Hepatic stellate cell (primary cell): Measurements from ENCODE around the gene ITGB5.
"Not testable (repeated sequence)": the region's sequence is repeated elsewhere in the genome, so short reads cannot be mapped to it uniquely, and the experiment has no call there.

ENCODE experiments used
- DNase-seq: peaks from one replicate; pipeline ENCODE4 v3.0.0; 2011; ENCODE audit warnings: low spot score

Gene ITGB5

DNA sequence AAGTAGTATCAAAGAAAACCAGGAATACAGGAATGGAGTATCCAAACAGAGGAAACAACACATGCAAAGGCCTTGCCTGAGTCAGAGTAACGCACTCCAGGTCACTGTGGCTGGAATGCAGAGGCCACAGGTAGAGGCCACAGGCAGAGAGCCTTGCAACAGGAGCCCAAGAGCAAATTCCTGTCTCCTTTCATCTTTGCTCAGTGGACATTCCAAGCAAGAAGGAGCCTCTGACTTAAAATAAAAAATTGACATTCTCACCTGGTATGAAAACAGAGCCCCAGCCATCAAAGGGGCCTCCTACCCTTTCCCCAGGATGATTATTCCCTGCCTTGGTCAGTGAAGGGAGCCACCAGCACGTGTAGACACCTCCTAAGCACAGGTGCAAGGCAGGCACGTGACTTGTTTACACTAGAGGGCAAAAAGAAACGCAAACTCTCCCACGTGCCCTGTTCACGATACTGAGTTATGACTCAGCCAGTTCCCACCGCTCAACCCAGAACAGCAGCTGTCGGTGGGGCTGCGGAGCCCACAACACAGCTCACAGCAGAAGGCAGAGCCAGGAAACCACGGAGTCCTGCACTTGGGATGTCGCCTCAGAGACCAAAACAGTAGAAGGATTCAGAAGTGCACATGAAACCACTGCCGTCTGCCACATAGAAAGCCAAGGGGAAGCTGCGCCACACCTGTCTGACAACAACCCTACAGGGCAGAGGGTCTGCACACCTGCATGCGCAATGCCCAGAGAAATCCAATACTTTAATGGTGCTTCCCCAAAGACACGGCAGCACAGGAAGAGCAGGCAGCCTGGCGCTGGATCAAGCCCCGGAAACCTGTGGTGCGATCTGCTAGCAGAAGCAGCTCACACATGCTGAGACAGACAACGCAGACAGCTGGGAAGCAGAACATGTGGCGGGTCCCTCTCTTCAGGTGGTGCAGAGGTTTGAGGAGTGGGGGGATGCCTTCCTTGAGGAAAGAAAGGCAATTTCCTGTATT, 52.1 kb downstream of the ITGB5 start:
- no peak for DNase-seq

GRCh38 chr3:124833710-124834332, 53.3 kb downstream of the ITGB5 start:
- DNase-seq, result no peak

GRCh38 chr3:124832782-124833709, 54.1 kb downstream of the ITGB5 start:
- DNase-seq, result peak; percentile 81

- no peak for DNase-seq
These were observed 55.5 kb downstream of the ITGB5 start for GRCh38 chr3:124831628-124832199.

GRCh38 chr3:124829819-124830554, 57.2 kb downstream of the ITGB5 start:
- no peak for DNase-seq

DNA sequence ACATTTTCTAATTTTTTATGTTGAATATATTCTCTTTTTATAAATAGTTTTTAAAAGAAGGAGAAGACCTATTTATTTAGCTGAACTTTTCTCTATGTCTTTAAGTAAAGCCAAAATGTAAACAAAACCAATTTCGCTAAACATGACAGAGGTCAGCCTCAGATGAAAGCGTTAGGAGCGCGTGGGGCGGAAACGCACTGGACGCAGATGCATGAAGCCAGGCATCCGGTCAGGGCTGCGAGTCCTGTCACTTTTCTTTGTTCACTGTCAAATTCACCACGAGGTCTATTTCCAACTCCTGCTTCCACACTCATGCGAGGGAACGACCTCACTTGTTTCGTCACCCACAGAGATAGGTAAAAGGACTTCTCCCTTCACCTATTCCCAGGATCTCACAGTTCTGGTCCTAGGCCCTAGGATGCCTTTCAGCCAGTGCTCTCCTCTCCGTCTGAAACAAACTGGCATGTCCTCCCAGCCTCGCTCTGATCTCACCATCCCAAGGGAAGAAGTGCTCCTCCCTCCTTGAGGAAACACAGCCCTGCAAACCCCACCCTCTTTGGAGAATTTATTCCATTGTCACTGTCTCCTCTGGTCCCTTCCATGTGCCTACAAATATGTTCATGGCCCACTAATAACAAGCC, 57.9 kb downstream of the ITGB5 start:
- DNase-seq, result no peak

DNA sequence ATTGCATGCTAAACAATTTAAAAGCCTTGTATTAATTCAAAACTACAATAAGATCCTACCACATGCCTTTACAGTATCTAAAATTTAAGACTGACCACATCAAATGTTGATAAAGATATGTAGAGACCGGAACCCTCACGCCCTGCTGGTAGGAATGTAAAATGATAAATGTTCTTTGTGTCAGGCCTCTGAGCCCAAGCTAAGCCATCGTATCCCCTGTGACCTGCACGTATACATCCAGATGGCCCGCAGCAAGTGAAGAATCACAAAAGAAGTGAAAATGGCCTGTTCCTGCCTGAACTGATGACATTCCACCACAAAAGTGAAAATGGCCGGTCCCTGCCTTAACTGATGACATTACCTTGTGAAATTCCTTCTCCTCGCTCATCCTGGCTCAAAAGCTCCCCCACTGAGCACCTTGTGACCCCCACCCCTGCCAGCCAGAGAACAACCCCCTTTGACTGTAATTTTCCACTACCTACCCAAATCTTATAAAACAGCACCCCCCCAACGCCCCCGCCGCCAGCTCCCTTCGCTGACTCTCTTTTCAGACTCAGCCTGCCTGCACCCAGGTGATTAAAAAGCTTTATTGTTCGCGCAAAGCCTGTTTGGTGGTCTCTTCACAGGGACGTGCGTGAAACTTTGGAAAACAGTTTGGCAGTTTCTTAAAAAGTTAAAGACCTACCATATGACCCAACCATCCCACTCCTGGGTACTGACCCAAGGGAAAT, 59.5 kb downstream of the ITGB5 start:
- not testable (repeated sequence) for DNase-seq

DNA sequence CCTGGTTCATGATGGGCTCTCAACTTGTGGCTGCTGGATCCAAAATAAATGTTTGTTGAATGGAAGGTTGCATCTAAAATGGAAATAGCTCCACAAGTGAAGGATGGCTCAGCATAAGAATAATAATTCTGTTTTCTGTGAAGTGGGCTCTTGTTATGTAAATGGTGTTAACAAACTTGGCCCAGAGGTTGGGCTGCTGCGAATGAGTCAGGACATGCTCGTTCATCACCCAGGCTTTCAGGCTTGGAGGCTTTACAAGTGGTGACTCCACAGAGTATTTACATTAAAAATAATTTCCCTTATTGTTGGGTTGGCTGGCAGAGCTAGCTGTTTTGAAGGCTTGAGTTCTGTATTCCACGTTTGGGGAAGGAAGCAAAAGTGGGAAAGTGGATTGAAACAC, 60.5 kb downstream of the ITGB5 start:
- DNase-seq, result peak; percentile 50

DNA sequence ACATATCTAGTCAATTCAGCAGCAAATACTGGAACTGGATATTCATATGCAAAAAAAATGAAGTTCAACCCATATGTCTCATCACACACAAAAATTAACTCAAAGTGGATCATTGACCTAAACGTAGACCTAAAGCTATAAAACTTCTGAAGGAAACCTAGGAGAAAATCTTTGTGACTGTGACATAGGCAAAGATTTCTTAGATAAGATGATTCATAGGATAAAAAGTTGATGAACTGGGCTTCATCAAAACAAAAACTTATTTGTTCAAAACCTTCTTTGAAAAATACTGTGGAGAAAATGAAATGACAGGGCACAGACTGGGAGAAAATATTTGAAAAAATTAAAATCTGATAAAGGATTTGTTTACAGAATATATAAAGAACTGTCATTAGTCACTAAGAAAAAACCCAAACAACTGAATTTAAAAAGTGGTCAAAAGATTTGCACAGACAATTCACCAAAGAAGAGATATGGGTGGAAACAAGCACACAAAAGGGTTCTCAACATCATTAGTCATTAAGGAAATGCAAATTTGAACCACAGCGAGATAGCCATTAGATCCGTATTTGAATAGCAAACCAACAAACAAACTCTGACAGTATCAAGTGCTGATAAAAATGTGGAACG, 62.8 kb downstream of the ITGB5 start:
- DNase-seq, result no peak

GRCh38 chr3:124823648-124824047, 63.5 kb downstream of the ITGB5 start:
- no peak for DNase-seq

DNA sequence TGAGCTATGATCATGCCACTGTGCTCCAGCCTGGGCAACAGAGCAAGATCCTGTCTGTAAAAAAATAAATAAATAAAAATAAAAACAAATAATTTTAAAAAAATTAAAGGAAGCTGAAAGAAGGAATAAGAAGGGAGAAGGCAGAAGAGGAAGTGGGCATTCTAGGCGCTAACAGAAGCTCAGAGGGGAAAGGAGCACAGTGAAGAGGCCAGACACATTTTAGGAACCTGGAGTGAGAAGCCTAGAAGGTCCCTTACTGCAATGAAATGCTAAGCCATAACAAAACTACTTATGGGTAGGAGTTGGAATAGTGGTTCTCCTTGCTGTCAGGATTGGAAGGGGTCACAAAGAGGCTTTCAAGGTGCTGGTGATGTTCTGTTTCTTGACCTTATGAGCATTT, 64.0 kb downstream of the ITGB5 start:
- DNase-seq, result no peak

GRCh38 chr3:124821356-124821755, 65.8 kb downstream of the ITGB5 start:
- DNase-seq, result no peak

DNA sequence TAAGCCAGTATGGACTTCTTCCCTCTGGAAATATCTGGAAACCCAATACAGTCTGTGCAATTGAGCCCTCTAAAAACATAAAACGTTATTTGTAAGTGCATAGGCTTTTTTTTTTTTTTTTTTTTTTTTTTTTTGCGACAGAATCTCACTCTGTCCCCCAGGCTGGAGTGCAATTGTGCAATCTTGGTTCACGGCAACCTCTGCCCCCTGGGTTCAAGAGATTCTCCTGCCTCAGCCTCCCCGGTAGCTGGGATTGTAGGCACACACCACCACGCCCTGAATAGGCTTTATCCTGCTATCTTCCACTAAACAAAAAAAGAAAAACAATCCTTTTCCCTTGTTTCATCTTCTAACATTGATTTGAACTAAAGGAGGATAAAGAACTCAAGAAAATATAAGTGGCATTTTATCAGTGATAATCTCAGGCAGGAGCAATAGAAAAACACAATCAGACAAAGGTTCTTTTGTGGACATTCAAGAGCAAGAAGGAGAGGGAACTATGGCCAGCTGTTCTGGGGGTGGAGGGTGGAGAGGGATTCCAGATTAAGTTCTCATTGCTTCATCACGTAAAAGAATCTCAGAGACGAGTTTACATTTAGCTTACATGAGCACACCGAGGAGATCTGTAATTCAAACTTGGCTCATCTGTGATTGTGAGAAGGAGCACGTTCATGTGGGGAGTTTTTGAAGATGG, 68.6 kb downstream of the ITGB5 start:
- no peak for DNase-seq

DNA sequence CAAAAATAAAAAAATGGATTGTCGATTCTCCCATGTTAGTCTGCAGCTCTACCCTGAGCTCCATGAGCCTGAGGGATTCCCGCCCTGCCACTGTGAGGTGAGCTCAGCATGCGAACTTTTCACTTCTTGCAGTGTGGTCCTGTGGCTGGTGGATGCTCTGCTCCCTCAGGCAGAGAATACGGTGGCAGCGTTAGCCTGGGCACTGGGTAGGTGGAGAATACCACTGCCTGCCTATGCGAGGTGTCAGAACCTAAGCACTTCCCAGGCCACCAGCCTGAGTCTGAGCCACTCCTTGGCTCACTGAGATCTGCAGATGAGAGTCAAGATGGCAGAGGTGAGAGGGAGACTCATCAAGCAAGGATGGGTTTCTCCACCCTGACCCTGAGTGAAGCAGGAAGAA, 70.1 kb downstream of the ITGB5 start:
- no peak for DNase-seq

GRCh38 chr3:124816206-124816605, 71.0 kb downstream of the ITGB5 start:
- DNase-seq, result no peak

DNA sequence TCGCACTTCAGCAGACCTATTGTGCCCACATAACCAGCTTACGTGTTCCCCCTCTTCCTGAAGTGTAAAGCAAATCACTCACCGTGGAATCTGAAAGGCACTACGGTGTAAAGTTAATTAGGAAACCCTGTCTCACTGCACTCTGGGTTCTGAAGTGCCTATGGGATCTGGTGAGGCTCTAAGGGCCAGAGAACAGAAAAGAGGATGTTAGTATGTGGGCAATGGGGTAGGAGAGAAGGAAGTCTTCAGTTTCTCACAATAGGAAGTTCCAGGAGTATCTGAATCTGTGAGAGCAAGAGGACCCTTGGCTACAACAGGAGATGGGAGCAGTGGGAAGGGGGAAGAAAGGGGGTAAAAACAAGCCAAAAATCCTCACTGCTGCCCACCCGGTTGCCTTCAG, 71.4 kb downstream of the ITGB5 start:
- no peak for DNase-seq

- no peak for DNase-seq
These were observed 72.3 kb downstream of the ITGB5 start for GRCh38 chr3:124814620-124815421.

DNA sequence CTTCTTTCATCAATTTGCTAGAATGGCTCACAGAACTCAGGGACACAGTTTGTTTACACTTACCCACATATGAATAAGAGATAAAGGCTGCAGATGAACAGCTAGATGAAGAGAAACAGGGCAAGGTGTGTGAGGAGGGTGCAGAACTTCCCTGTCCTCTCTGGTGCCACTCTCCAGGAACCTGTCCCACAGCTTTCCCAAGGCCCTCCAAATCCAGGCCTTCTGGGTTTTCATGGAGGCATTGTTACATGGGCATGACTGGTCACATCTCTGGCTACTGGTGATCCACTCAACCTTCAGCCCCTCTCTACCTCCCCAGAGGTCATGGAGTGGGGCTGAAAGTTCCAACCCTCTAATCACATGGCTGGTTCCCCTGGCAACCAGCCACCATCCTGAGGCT, 73.6 kb downstream of the ITGB5 start:
- no peak for DNase-seq
